Naive thymus-derived CD4-positive, alpha-beta T cell (primary cell): Measurements from ENCODE around the gene TRPM8. TPM values are rescaled to one million over a fixed set of nuclear protein-coding genes. Genes with fewer than 3 reads are reported as not detected.

Experiments
- ATAC-seq: fragments of 150-1000 bp; cut with Tn5 transposase; 2 replicates; pipeline ENCODE4 v1.10.0; 2021; ENCODE audit warnings: mild to moderate bottlenecking, moderate library complexity
- CTCF ChIA-PET: fragments of 350-600 bp; sonication (Branson Sonifier 250); formaldehyde crosslinking; loops from one replicate; lab custom pipeline; 2021; ENCODE audit warnings: antibody characterized with exemption; lab: Charles Lee
- POLR2A ChIA-PET: fragments of 350-600 bp; sonication (Branson Sonifier 250); formaldehyde crosslinking; loops from one replicate; lab custom pipeline; 2021; ENCODE audit warnings: antibody characterized with exemption, inconsistent platforms; lab: Charles Lee
- DNase-seq, 9 donors: peaks; one replicate each; pipeline versions ENCODE4 v3.0.0 to v3.0.0-alpha.2; 2020 to 2022; ENCODE audit warnings: mixed read lengths in 1 of 9
- H3K27ac ChIP-seq: one replicate; pipeline ENCODE4 v1.7.0; 2013; ENCODE audit warnings: mild to moderate bottlenecking, low read depth, low read length, moderate library complexity
- H3K27me3 ChIP-seq, 2 donors: one replicate each; pipeline ENCODE4 v1.7.0; 2013; ENCODE audit warnings: low read length in 2 of 2, mild to moderate bottlenecking in 2 of 2, moderate library complexity in 2 of 2; ENCODE audit not compliant: control insufficient read depth in 2 of 2, insufficient read depth in 2 of 2
- H3K36me3 ChIP-seq, 3 experiments: 1 replicate in 2 of 3; 2 replicates in 1 of 3; pipeline ENCODE4 v1.7.0; 2013; ENCODE audit warnings: low read length in 3 of 3, mild to moderate bottlenecking in 3 of 3, moderate library complexity in 1 of 3; ENCODE audit not compliant: insufficient read depth in 3 of 3, control insufficient read depth in 2 of 3
- H3K4me1 ChIP-seq, 2 donors: one replicate each; pipeline ENCODE4 v1.7.0; 2013; ENCODE audit warnings: low read length in 2 of 2, mild to moderate bottlenecking in 2 of 2, moderate library complexity in 1 of 2; ENCODE audit not compliant: control insufficient read depth in 2 of 2, insufficient read depth in 2 of 2
- H3K4me3 ChIP-seq: 2 replicates; pipeline ENCODE4 v1.7.0; 2013; ENCODE audit warnings: mild to moderate bottlenecking, low read length
- H3K9me3 ChIP-seq, 3 experiments: 1 replicate in 2 of 3; 2 replicates in 1 of 3; pipeline ENCODE4 v1.7.0; 2013; ENCODE audit warnings: low read length in 3 of 3; ENCODE audit not compliant: control insufficient read depth in 2 of 3
- H3K27ac Mint-ChIP-seq, 9 donors: one replicate each; pipeline ENCODE4 v1.8.0; 2020 to 2022; ENCODE audit warnings: mixed read lengths in 9 of 9, mild to moderate bottlenecking in 8 of 9, moderate library complexity in 5 of 9, inconsistent platforms in 2 of 9
- H3K27me3 Mint-ChIP-seq, 5 donors: one replicate each; pipeline ENCODE4 v1.8.0; 2021 to 2022; ENCODE audit warnings: mixed read lengths in 5 of 5, mild to moderate bottlenecking in 1 of 5
- H3K36me3 Mint-ChIP-seq, 5 donors: one replicate each; pipeline ENCODE4 v1.8.0; 2020 to 2022; ENCODE audit warnings: mixed read lengths in 5 of 5, mild to moderate bottlenecking in 3 of 5, inconsistent platforms in 1 of 5
- H3K4me1 Mint-ChIP-seq, 7 donors: one replicate each; pipeline ENCODE4 v1.8.0; 2020 to 2022; ENCODE audit warnings: mixed read lengths in 7 of 7, mild to moderate bottlenecking in 3 of 7, inconsistent platforms in 1 of 7
- H3K4me3 Mint-ChIP-seq, 10 donors: one replicate each; pipeline ENCODE4 v1.8.0; 2020 to 2022; ENCODE audit warnings: mild to moderate bottlenecking in 10 of 10, mixed read lengths in 10 of 10, moderate library complexity in 6 of 10, inconsistent platforms in 2 of 10
- H3K9me3 Mint-ChIP-seq, 11 donors: one replicate each; pipeline ENCODE4 v1.8.0; 2020 to 2022; ENCODE audit warnings: mixed read lengths in 11 of 11, mild to moderate bottlenecking in 4 of 11, inconsistent platforms in 1 of 11, moderate library complexity in 1 of 11
- intact Hi-C, 2 donors: fragments of 100-400 bp; cut with micrococcal nuclease; formaldehyde crosslinking; loops; one replicate each; pipeline ENCODE4 v1.15.1; 2023
- polyA plus RNA-seq, 2 donors: library from polyadenylated mRNA; unstranded; fragments of 300-500 nt; fragmentation: Illumina TruSeq; gene quantifications; one replicate each; pipeline ENCODE4 v1.2.3, GENCODE V29; 2021
- total RNA-seq, 6 experiments: library from RNA in 5 of 6; stranded (reverse) in 5 of 6; gene quantifications; 1 replicate in 5 of 6; 2 replicates in 1 of 6; pipeline ENCODE4 v1.2.3 and lab custom pipeline; 2021 to 2026

The TRPM8 gene
- total and polyA plus RNA-seq, 7 experiments from 2014 or later = not detected

DNA sequence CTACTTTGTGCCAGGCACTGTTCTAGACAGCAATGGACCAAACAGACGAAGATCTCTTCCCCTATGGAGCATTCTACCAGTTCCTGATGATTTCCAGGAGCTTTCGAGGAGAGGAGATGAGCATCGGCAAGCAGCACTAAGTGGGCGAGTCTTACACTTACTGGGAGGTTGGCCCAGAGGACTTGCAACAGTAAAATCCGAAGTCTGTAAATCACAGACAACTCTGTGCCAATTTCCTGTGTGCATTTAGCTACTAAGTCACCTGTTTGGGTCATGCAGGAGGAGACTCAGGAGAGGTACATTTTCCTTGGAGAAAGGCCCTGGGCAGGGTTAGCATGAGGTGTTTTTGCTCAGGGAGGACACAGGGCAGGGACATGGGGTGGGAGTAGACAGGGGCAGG lies 58.9 kb downstream of the TRPM8 start:
- CTCF ChIA-PET = interaction anchor here (0.6 to 4.4 kb wide), 12 partner anchors 53 to 571 kb away, joined by 3 to 25 read pairs (median 4); no protein-coding TSS in a partner anchor
- Histone ChIP-seq H3K27ac (no peak overlapping the region), H3K9me3 (no peaks in the 10 kb centered on the region), H3K27me3 (no peaks in the 10 kb centered on the region), H3K4me3 (no peak overlapping the region), H3K4me1 (peaks cover 0 to 25% of the 10 kb centered on the region in 2 donors), H3K36me3 (no peaks in the 10 kb centered on the region)
- H3K4me1 Mint-ChIP-seq = peaks cover 3 to 34% (median 25%) of the 10 kb centered on the region in 7 donors
- no peak for DNase-seq
- intact Hi-C loops = loop anchor here (1.0 to 10.0 kb wide), 11 partner anchors 126 to 1619 kb away; no protein-coding TSS in a partner anchor
- H3K4me3 Mint-ChIP-seq = no peak overlapping the region
- H3K27ac Mint-ChIP-seq = no peak overlapping the region
- POLR2A ChIA-PET = no interaction called here
- H3K9me3 Mint-ChIP-seq = no peaks in the 10 kb centered on the region
- no peak for ATAC-seq
- H3K36me3 Mint-ChIP-seq = no peaks in the 10 kb centered on the region
- H3K27me3 Mint-ChIP-seq = peaks cover 0 to 9% (median 5%) of the 10 kb centered on the region in 5 donors

- intact Hi-C loops = loop anchor here (1.0 to 10.0 kb wide), 11 partner anchors 126 to 1618 kb away; no protein-coding TSS in a partner anchor
- Mint-ChIP-seq H3K4me3 (no peak overlapping the region), H3K4me1 (peaks cover 3 to 37% (median 25%) of the 10 kb centered on the region in 7 donors), H3K36me3 (no peaks in the 10 kb centered on the region), H3K9me3 (no peaks in the 10 kb centered on the region), H3K27me3 (peaks cover 0 to 9% (median 0%) of the 10 kb centered on the region in 5 donors), H3K27ac (peak overlapping the region in 2 of 9 donors; percentile 7 to 69)
- DNase-seq (peak in 6 of 9 donors; percentile 29 to 62 (median 55)), ATAC-seq (peak; percentile 60)
- Histone ChIP-seq H3K27ac (no peak overlapping the region), H3K9me3 (no peaks in the 10 kb centered on the region), H3K27me3 (no peaks in the 10 kb centered on the region), H3K4me3 (no peak overlapping the region), H3K4me1 (peaks cover 0 to 25% of the 10 kb centered on the region in 2 donors), H3K36me3 (no peaks in the 10 kb centered on the region)
- ChIA-PET POLR2A (no interaction called here), CTCF (interaction anchor here (1.2 to 4.4 kb wide), 3 partner anchors 12 to 524 kb away, joined by 3 to 25 read pairs (median 9); no protein-coding TSS in a partner anchor)
These were observed 59.6 kb downstream of the TRPM8 start for GRCh38 chr2:233976690-233977294.

- H3K27ac Mint-ChIP-seq = no peak overlapping the region
- DNase-seq (no peak), ATAC-seq (no peak)
- no peak overlapping the region for H3K27ac ChIP-seq
- no peaks in the 10 kb centered on the region for H3K36me3 ChIP-seq
- H3K4me1 Mint-ChIP-seq = peaks cover 5 to 37% (median 25%) of the 10 kb centered on the region in 7 donors
- peaks cover 0 to 9% (median 0%) of the 10 kb centered on the region in 5 donors for H3K27me3 Mint-ChIP-seq
- intact Hi-C loops = loop anchor here (2.0 to 10.0 kb wide), 7 partner anchors 125 to 1617 kb away; no protein-coding TSS in a partner anchor
- no peak overlapping the region for H3K4me3 Mint-ChIP-seq
- H3K4me1 ChIP-seq = peaks cover 0 to 25% of the 10 kb centered on the region in 2 donors
- H3K9me3 ChIP-seq = no peaks in the 10 kb centered on the region
- no peaks in the 10 kb centered on the region for H3K27me3 ChIP-seq
- ChIA-PET CTCF (interaction anchor here (0.5 to 4.4 kb wide), 6 partner anchors 12 to 529 kb away, joined by 3 to 25 read pairs (median 3); no protein-coding TSS in a partner anchor), POLR2A (no interaction called here)
- no peaks in the 10 kb centered on the region for H3K9me3 Mint-ChIP-seq
- no peak overlapping the region for H3K4me3 ChIP-seq
- no peaks in the 10 kb centered on the region for H3K36me3 Mint-ChIP-seq
These were observed 60.2 kb downstream of the TRPM8 start for GRCh38 chr2:233977296-233977837.

DNA sequence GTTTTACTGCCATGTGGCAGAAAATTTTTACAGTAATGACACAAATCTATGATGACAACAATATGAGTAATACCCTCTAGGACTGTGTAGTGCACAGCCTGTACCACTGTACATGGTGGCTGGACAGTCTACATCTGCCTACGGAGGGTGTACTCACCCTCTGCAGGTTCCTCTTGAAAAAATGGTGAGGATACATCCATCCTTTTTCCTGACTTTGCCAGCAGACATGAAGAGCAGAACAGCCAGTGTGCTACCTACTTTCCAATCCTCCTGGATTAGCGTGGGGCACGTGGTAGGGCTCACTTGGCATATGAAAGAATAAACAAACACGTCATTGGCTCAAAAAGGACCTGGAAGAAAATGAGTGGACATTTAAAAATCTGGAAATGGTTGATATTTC lies 62.6 kb downstream of the TRPM8 start:
- H3K27ac ChIP-seq = no peak overlapping the region
- no peaks in the 10 kb centered on the region for H3K36me3 ChIP-seq
- ChIA-PET CTCF (no interaction called here), POLR2A (interaction anchor here (1.2 kb wide), 1 partner anchor 156 kb away, joined by 3 read pairs; no protein-coding TSS in a partner anchor)
- no peak overlapping the region for H3K27ac Mint-ChIP-seq
- H3K4me3 Mint-ChIP-seq = no peak overlapping the region
- H3K27me3 Mint-ChIP-seq = peaks cover 0 to 23% (median 0%) of the 10 kb centered on the region in 5 donors
- intact Hi-C loops = loop anchor here (5.0 to 10.0 kb wide), 4 partner anchors 298 to 1615 kb away; no protein-coding TSS in a partner anchor
- peaks cover 6 to 37% (median 21%) of the 10 kb centered on the region in 7 donors for H3K4me1 Mint-ChIP-seq
- DNase-seq = no peak
- no peak for ATAC-seq
- H3K4me1 ChIP-seq = peaks cover 0 to 25% of the 10 kb centered on the region in 2 donors
- peaks cover 0 to 6% (median 0%) of the 10 kb centered on the region in 11 donors for H3K9me3 Mint-ChIP-seq
- no peak overlapping the region for H3K4me3 ChIP-seq
- no peaks in the 10 kb centered on the region for H3K27me3 ChIP-seq
- H3K36me3 Mint-ChIP-seq = peaks cover 0 to 5% (median 0%) of the 10 kb centered on the region in 5 donors
- H3K9me3 ChIP-seq = no peaks in the 10 kb centered on the region

DNA sequence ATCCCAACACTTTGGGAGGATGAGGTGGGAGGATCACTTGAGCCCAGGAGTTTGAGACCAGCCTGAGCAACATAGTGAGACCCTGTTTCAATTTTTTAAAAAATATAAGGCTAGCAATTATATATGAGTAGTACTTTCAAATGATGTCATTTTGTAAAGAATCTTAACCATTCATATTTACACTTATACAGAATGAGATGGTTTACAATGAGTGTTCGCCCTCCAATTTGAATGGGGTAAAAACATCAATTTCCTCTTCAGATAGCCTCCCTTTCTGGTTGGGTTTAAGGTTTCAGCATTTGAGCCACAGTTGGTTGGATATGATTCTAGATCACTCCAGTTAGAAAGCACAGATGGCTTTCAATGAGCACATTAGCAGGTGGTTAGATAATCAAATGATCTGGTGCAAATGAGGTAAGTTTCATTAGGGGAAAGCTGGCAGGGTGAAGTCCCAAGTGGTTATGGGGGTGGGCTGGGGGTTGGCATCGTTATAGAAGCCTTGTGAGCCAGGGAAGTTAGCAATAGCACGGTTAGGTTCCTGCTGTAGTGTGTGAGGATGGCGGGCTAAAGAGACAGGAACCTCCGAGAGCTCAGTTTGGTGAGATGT lies 63.9 kb downstream of the TRPM8 start:
- POLR2A ChIA-PET = no interaction called here
- no peaks in the 10 kb centered on the region for H3K36me3 ChIP-seq
- H3K9me3 ChIP-seq = no peaks in the 10 kb centered on the region
- no peak overlapping the region for H3K4me3 ChIP-seq
- ATAC-seq (no peak), DNase-seq (no peak)
- no peaks in the 10 kb centered on the region for H3K27me3 ChIP-seq
- Mint-ChIP-seq H3K4me1 (peaks cover 6 to 38% (median 20%) of the 10 kb centered on the region in 7 donors), H3K4me3 (no peak overlapping the region), H3K27me3 (peaks cover 0 to 31% (median 0%) of the 10 kb centered on the region in 5 donors), H3K36me3 (peaks cover 0 to 7% (median 3%) of the 10 kb centered on the region in 5 donors), H3K9me3 (peaks cover 0 to 18% (median 0%) of the 10 kb centered on the region in 11 donors), H3K27ac (no peak overlapping the region)
- CTCF ChIA-PET = no interaction called here
- H3K4me1 ChIP-seq = peaks cover 0 to 25% of the 10 kb centered on the region in 2 donors
- intact Hi-C loops = no loop called here
- H3K27ac ChIP-seq = no peak overlapping the region

GRCh38 chr2:233981574-233982420 lies 64.6 kb downstream of the TRPM8 start:
- Mint-ChIP-seq H3K9me3 (peaks cover 0 to 19% (median 0%) of the 10 kb centered on the region in 11 donors), H3K27ac (peak overlapping the region in 1 of 9 donors; percentile 5), H3K27me3 (peaks cover 0 to 32% (median 0%) of the 10 kb centered on the region in 5 donors), H3K4me3 (no peak overlapping the region), H3K36me3 (peaks cover 0 to 7% (median 3%) of the 10 kb centered on the region in 5 donors), H3K4me1 (peaks cover 5 to 35% (median 18%) of the 10 kb centered on the region in 7 donors)
- POLR2A ChIA-PET = no interaction called here
- no peaks in the 10 kb centered on the region for H3K36me3 ChIP-seq
- peaks cover 0 to 20% of the 10 kb centered on the region in 2 donors for H3K4me1 ChIP-seq
- ATAC-seq = no peak
- no peaks in the 10 kb centered on the region for H3K9me3 ChIP-seq
- no peak overlapping the region for H3K27ac ChIP-seq
- DNase-seq = no peak
- H3K4me3 ChIP-seq = no peak overlapping the region
- CTCF ChIA-PET = interaction anchor here (0.5 to 0.6 kb wide), 2 partner anchors 257 to 321 kb away, joined by 3 read pairs; no protein-coding TSS in a partner anchor
- no peaks in the 10 kb centered on the region for H3K27me3 ChIP-seq
- intact Hi-C loops = no loop called here
